T-cell (primary cell): ENCODE results near the gene ARHGEF38. TPM values are rescaled to one million over a fixed set of nuclear protein-coding genes. Genes with fewer than 3 reads are reported as not detected.

Experiments
- ATAC-seq, 4 experiments: fragments of 200-7000 bp in 3 of 4; fragments of 150-1000 bp in 1 of 4; cut with Tn5 transposase; replicated peaks in 1 of 4; 1 replicate in 3 of 4; 2 replicates in 1 of 4; pipeline ENCODE4 v1.10.0; 2021; ENCODE audit warnings: moderate library complexity in 3 of 4, mild to moderate bottlenecking in 2 of 4, moderate number of reproducible peaks in 1 of 4
- CTCF ChIA-PET, 2 donors: fragments of 300-600 bp; sonication (Branson Sonifier 250); formaldehyde crosslinking; loops; one replicate each; lab custom pipeline; 2022; ENCODE audit warnings: antibody characterized with exemption in 2 of 2; lab: Charles Lee
- POLR2A ChIA-PET, 2 donors: fragments of 300-600 bp; sonication (Branson Sonifier 250); formaldehyde crosslinking; loops; one replicate each; lab custom pipeline; 2022; ENCODE audit warnings: antibody characterized with exemption in 2 of 2; lab: Charles Lee
- DNase-seq, 35 experiments: peaks; one replicate each; pipeline versions ENCODE4 v3.0.0 to v3.0.0-alpha.2; 2013 to 2023
- H3K27ac ChIP-seq: one replicate; pipeline ENCODE4 v1.5.1; 2013; ENCODE audit warnings: low read length
- H3K27me3 ChIP-seq, 2 experiments: replicated peaks in 1 of 2; 1 replicate in 1 of 2; 2 replicates in 1 of 2; pipeline versions ENCODE4 v1.6.1 to v1.7.0; 2013; ENCODE audit warnings: low read length in 1 of 2, mixed read lengths in 1 of 2; ENCODE audit not compliant: control insufficient read depth in 2 of 2, insufficient read depth in 2 of 2; ENCODE audit errors: extremely low read depth in 1 of 2
- H3K36me3 ChIP-seq, 2 donors: 1 replicate in 1 of 2; 2 replicates in 1 of 2; pipeline versions ENCODE4 v1.6.1 to v1.7.0; 2013; ENCODE audit warnings: low read length in 1 of 2; ENCODE audit not compliant: control insufficient read depth in 2 of 2, insufficient read depth in 1 of 2; ENCODE audit errors: extremely low read depth in 1 of 2
- H3K4me1 ChIP-seq, 2 experiments: 1 replicate in 1 of 2; 2 replicates in 1 of 2; pipeline versions ENCODE4 v1.6.1 to v1.7.0; 2013; ENCODE audit warnings: low read length in 2 of 2, mixed read lengths in 1 of 2; ENCODE audit not compliant: insufficient read depth in 2 of 2, control insufficient read depth in 1 of 2; ENCODE audit errors: extremely low read depth in 1 of 2
- H3K4me3 ChIP-seq, 2 donors: 1 replicate in 1 of 2; 2 replicates in 1 of 2; pipeline versions ENCODE4 v1.5.1 to v1.7.0; 2013; ENCODE audit warnings: mild to moderate bottlenecking in 2 of 2, low read length in 1 of 2, moderate library complexity in 1 of 2; ENCODE audit not compliant: control insufficient read depth in 1 of 2; ENCODE audit errors: extremely low read depth in 1 of 2
- H3K9me3 ChIP-seq: 2 replicates; pipeline ENCODE4 v1.7.0; 2013
- H3K27ac Mint-ChIP-seq, 2 donors: one replicate each; pipeline ENCODE4 v1.8.0; 2020 to 2021; ENCODE audit warnings: mild to moderate bottlenecking in 2 of 2, mixed read lengths in 2 of 2
- H3K27me3 Mint-ChIP-seq, 2 donors: one replicate each; pipeline ENCODE4 v1.8.0; 2021 to 2022; ENCODE audit warnings: mixed read lengths in 2 of 2
- H3K36me3 Mint-ChIP-seq: one replicate; pipeline ENCODE4 v1.8.0; 2021; ENCODE audit warnings: mixed read lengths
- H3K4me1 Mint-ChIP-seq, 3 donors: one replicate each; pipeline ENCODE4 v1.8.0; 2020 to 2022; ENCODE audit warnings: mixed read lengths in 3 of 3, mild to moderate bottlenecking in 1 of 3
- H3K4me3 Mint-ChIP-seq, 3 donors: one replicate each; pipeline ENCODE4 v1.8.0; 2020 to 2022; ENCODE audit warnings: mild to moderate bottlenecking in 3 of 3, mixed read lengths in 3 of 3, moderate library complexity in 3 of 3
- H3K9me3 Mint-ChIP-seq, 3 donors: one replicate each; pipeline ENCODE4 v1.8.0; 2020 to 2022; ENCODE audit warnings: mixed read lengths in 3 of 3
- WGBS: methylation state at CpG from one replicate; pipeline ENCODE4 v1.1.5; 2013; ENCODE audit warnings: missing lambda C conversion rate; ENCODE audit not compliant: insufficient coverage; 5-methylcytosine and 5-hydroxymethylcytosine counted together
- total RNA-seq, 35 experiments: library from RNA in 6 of 35; stranded (reverse) in 6 of 35; fragments of 120-200 nt in 1 of 35; gene quantifications; one replicate each; pipeline versions ENCODE4 v1.2.1 to v1.2.4 and lab custom pipeline; 2013 to 2026

The ARHGEF38 gene
- total RNA-seq, 5 donors from 2014 or later (not counting 1 experiment from before 2014, with no cell fraction given), result not detected

- H3K27me3 Mint-ChIP-seq, result peaks cover 2 to 15% of the 10 kb centered on the region in 2 donors
- ChIA-PET CTCF (no interaction called here), POLR2A (no interaction called here)
- H3K27ac Mint-ChIP-seq, result no peak overlapping the region
- no peaks in the 10 kb centered on the region for H3K27me3 ChIP-seq
- DNase-seq, result no peak
- no peaks in the 10 kb centered on the region for H3K4me1 ChIP-seq
- no peaks in the 10 kb centered on the region for H3K9me3 Mint-ChIP-seq
- no peak overlapping the region for H3K4me3 ChIP-seq
- no peak overlapping the region for H3K27ac ChIP-seq
- H3K36me3 ChIP-seq, result no peaks in the 10 kb centered on the region
- H3K4me3 Mint-ChIP-seq, result no peak overlapping the region
- no peak for ATAC-seq
- 80% methylated on average over 2 of the region's 4 CpGs for whole genome bisulfite sequencing
- no peaks in the 10 kb centered on the region for H3K4me1 Mint-ChIP-seq
- H3K36me3 Mint-ChIP-seq, result no peaks in the 10 kb centered on the region
- H3K9me3 ChIP-seq, result no peaks in the 10 kb centered on the region
Measured at GRCh38 chr4:105623099-105623498, 70.7 kb downstream of the ARHGEF38 start.

DNA sequence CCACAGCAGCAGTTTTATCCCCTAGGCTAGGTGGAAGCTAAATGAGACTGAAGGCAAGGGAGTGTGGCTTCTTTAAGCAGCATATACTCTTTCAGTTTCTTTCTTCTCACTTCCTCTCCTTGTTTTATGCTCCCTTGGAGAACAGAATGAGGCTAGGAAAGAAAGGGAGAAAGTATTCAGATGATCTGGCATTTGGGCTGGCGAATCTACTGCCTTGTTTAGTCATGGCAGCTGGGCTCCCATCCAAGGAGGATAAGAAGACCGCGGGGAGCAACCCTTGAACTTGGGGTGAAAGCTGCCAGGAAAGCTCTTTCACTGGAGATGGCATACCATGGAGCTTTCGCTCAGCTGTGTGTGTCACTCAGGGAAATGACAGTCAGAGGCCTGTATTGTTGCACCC, 72.1 kb downstream of the ARHGEF38 start:
- WGBS, result 46% methylated on average over 4 of the region's 4 CpGs
- no peak overlapping the region for H3K4me3 Mint-ChIP-seq

GRCh38 chr4:105625214-105625613, 72.8 kb downstream of the ARHGEF38 start:
- Histone ChIP-seq H3K27ac (no peak overlapping the region), H3K4me3 (no peak overlapping the region), H3K4me1 (no peaks in the 10 kb centered on the region), H3K36me3 (no peaks in the 10 kb centered on the region), H3K27me3 (no peaks in the 10 kb centered on the region), H3K9me3 (no peaks in the 10 kb centered on the region)
- no peaks in the 10 kb centered on the region for H3K4me1 Mint-ChIP-seq
- no peak overlapping the region for H3K4me3 Mint-ChIP-seq
- H3K27ac Mint-ChIP-seq, result no peak overlapping the region
- ATAC-seq (no peak), DNase-seq (no peak)
- WGBS, result no CpG with 5 or more reads among the region's 1 CpG
- ChIA-PET CTCF (no interaction called here), POLR2A (no interaction called here)
- H3K9me3 Mint-ChIP-seq, result no peaks in the 10 kb centered on the region
- no peaks in the 10 kb centered on the region for H3K36me3 Mint-ChIP-seq
- peaks cover 8 to 22% of the 10 kb centered on the region in 2 donors for H3K27me3 Mint-ChIP-seq

More for the DNA sequence above, 72.1 kb downstream of the ARHGEF38 start:
- ChIA-PET POLR2A (no interaction called here), CTCF (no interaction called here)
- no peaks in the 10 kb centered on the region for H3K9me3 ChIP-seq
- H3K27me3 ChIP-seq, result no peaks in the 10 kb centered on the region
- no peaks in the 10 kb centered on the region for H3K9me3 Mint-ChIP-seq
- H3K27me3 Mint-ChIP-seq, result peaks cover 8 to 22% of the 10 kb centered on the region in 2 donors
- no peak overlapping the region for H3K27ac ChIP-seq
- H3K36me3 ChIP-seq, result no peaks in the 10 kb centered on the region
- no peaks in the 10 kb centered on the region for H3K4me1 ChIP-seq
- no peaks in the 10 kb centered on the region for H3K4me1 Mint-ChIP-seq
- H3K36me3 Mint-ChIP-seq, result no peaks in the 10 kb centered on the region
- H3K4me3 ChIP-seq, result no peak overlapping the region
- ATAC-seq, result no peak
- no peak for DNase-seq
- H3K27ac Mint-ChIP-seq, result no peak overlapping the region

DNA sequence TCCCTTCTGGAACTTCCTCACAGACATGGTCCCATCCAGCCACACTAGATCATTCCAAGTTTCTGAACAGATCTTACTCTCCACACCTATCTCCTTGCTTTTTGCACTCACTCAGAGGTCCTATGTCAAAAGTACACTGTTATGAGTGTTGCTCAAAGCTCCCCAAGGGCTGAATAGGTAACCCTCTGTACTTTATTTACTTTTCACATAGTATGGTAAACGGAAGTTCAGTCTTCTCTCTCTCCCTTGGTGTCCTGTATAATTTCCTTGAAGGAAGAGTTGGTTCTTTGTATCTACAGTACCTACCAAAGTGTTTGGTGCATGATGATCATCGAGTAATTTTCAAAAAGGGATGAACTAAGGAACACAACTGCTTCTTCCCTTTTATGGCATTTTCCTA, 74.4 kb downstream of the ARHGEF38 start:
- CTCF ChIA-PET, result no interaction called here
- Histone ChIP-seq H3K9me3 (no peaks in the 10 kb centered on the region), H3K27me3 (no peaks in the 10 kb centered on the region), H3K36me3 (no peaks in the 10 kb centered on the region), H3K4me3 (no peak overlapping the region), H3K27ac (no peak overlapping the region), H3K4me1 (no peaks in the 10 kb centered on the region)
- POLR2A ChIA-PET, result no interaction called here
- Mint-ChIP-seq H3K4me1 (no peaks in the 10 kb centered on the region), H3K4me3 (no peak overlapping the region), H3K36me3 (no peaks in the 10 kb centered on the region), H3K9me3 (no peaks in the 10 kb centered on the region), H3K27me3 (peaks cover 8 to 19% of the 10 kb centered on the region in 2 donors), H3K27ac (no peak overlapping the region)
- WGBS, result no CpG with 5 or more reads among the region's 2 CpGs
- ATAC-seq (no peak), DNase-seq (no peak)

DNA sequence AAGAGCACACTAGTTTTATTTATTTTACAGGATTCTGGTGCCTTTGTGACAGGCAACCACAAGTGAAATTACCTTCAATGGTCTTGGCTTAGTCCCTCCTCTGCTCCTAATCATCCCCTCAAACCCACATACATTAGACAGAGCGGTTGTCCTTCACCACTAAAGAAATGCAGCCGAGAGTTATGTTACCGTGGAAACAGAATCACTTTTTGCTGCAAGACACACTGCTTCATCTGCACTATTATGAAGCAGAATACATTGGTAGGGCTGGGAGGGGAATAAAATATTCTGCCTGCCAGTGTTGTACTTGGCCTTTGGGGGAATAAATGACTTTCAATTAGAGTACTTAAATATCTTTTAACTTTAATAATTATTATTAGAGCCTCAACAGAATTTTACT, 75.2 kb downstream of the ARHGEF38 start:
- Mint-ChIP-seq H3K36me3 (no peaks in the 10 kb centered on the region), H3K4me3 (no peak overlapping the region), H3K27ac (no peak overlapping the region), H3K4me1 (no peaks in the 10 kb centered on the region), H3K9me3 (no peaks in the 10 kb centered on the region), H3K27me3 (peaks cover 8 to 19% of the 10 kb centered on the region in 2 donors)
- H3K4me3 ChIP-seq, result no peak overlapping the region
- no peaks in the 10 kb centered on the region for H3K9me3 ChIP-seq
- no CpG with 5 or more reads among the region's 3 CpGs for WGBS
- no peaks in the 10 kb centered on the region for H3K27me3 ChIP-seq
- ChIA-PET POLR2A (interaction anchor here in 1 of 2 donors (0.6 kb wide), 2 partner anchors 9 to 10 kb away, joined by 3 read pairs; no protein-coding TSS in a partner anchor), CTCF (interaction anchor here in 1 of 2 donors (0.6 kb wide), 1 partner anchor 875 kb away, joined by 3 read pairs; no protein-coding TSS in a partner anchor)
- DNase-seq (no peak), ATAC-seq (no peak)
- no peaks in the 10 kb centered on the region for H3K4me1 ChIP-seq
- no peaks in the 10 kb centered on the region for H3K36me3 ChIP-seq
- no peak overlapping the region for H3K27ac ChIP-seq

- no peak overlapping the region for H3K4me3 ChIP-seq
Measured at GRCh38 chr4:105630670-105631655, 78.5 kb downstream of the ARHGEF38 start.

More at GRCh38 chr4:105630670-105631655, 78.5 kb downstream of the ARHGEF38 start:
- POLR2A ChIA-PET, result no interaction called here
- no peaks in the 10 kb centered on the region for H3K9me3 ChIP-seq
- Mint-ChIP-seq H3K4me3 (no peak overlapping the region), H3K27me3 (peaks cover 8 to 16% of the 10 kb centered on the region in 2 donors), H3K9me3 (no peaks in the 10 kb centered on the region), H3K27ac (no peak overlapping the region), H3K4me1 (no peaks in the 10 kb centered on the region), H3K36me3 (no peaks in the 10 kb centered on the region)
- no peak overlapping the region for H3K27ac ChIP-seq
- H3K36me3 ChIP-seq, result no peaks in the 10 kb centered on the region
- DNase-seq, result no peak
- ATAC-seq, result no peak
- CTCF ChIA-PET, result interaction anchor here in 1 of 2 donors (0.7 kb wide), 1 partner anchor 88 kb away, joined by 4 read pairs; no protein-coding TSS in a partner anchor
- H3K4me1 ChIP-seq, result no peaks in the 10 kb centered on the region
- no CpG with 5 or more reads among the region's 7 CpGs for WGBS
- H3K27me3 ChIP-seq, result no peaks in the 10 kb centered on the region
